ENCODE measurements around the gene AUTS2. TPM values are rescaled to one million over a fixed set of nuclear protein-coding genes. Genes with fewer than 3 reads are reported as not detected.

The AUTS2 gene
- total and polyA plus RNA-seq, 10 donors: 6.1 to 54.8 (median 29.1) TPM

- Histone ChIP-seq H3K27me3 (replicated peaks in 1 of 7) (no peaks in the 10 kb centered on the region), H3K4me1 (no peaks in the 10 kb centered on the region), H3K36me3 (no peaks in the 10 kb centered on the region), H3K9me3 (no peaks in the 10 kb centered on the region), H3K27ac (no peak overlapping the region), H3K4me3 (no peak overlapping the region)
- WGBS, 5 donors: 89 to 96% (median 92%) methylated on average over 12 of the region's 12 CpGs
- DNase-seq: no peak
- intact Hi-C loops (cut with DNase I; ENCODE audit: low total_unique reads): no loop called here
- no peak for TF ChIP-seq CTCF (IDR thresholded peaks at IDR 0.05 in 8 of 11, conservative IDR thresholded peaks at IDR 0.05 in 3 of 11)
- no peak for TF ChIP-seq POLR2AphosphoS5 (IDR thresholded peaks at IDR 0.05)
- TF ChIP-seq POLR2A (IDR thresholded peaks at IDR 0.05): no peak
Measured at GRCh38 chr7:70744492-70744891, 1146.2 kb downstream of the AUTS2 start.

GRCh38 chr7:70749831-70750230, 1151.6 kb downstream of the AUTS2 start:
- Histone ChIP-seq H3K9me3 (no peaks in the 10 kb centered on the region), H3K4me3 (no peak overlapping the region), H3K36me3 (no peaks in the 10 kb centered on the region), H3K27me3 (replicated peaks in 1 of 7) (no peaks in the 10 kb centered on the region), H3K27ac (no peak overlapping the region), H3K4me1 (no peaks in the 10 kb centered on the region)
- intact Hi-C loops (cut with DNase I; ENCODE audit: low total_unique reads): no loop called here
- TF ChIP-seq CTCF (IDR thresholded peaks at IDR 0.05 in 8 of 11, conservative IDR thresholded peaks at IDR 0.05 in 3 of 11) (no peak), POLR2A (IDR thresholded peaks at IDR 0.05) (no peak), POLR2AphosphoS5 (IDR thresholded peaks at IDR 0.05) (no peak)
- no peak for DNase-seq
- 66 to 78% (median 70%) methylated on average over 1 of the region's 1 CpG for WGBS, 5 donors

GRCh38 chr7:70751895-70752294, 1153.6 kb downstream of the AUTS2 start:
- no peak for TF ChIP-seq POLR2AphosphoS5 (IDR thresholded peaks at IDR 0.05)
- no peak for TF ChIP-seq POLR2A (IDR thresholded peaks at IDR 0.05)
- TF ChIP-seq CTCF (IDR thresholded peaks at IDR 0.05 in 8 of 11, conservative IDR thresholded peaks at IDR 0.05 in 3 of 11): no peak
- H3K36me3 ChIP-seq: no peaks in the 10 kb centered on the region
- H3K27me3 ChIP-seq (replicated peaks in 1 of 7): no peaks in the 10 kb centered on the region
- intact Hi-C loops (cut with DNase I; ENCODE audit: low total_unique reads): no loop called here
- H3K4me3 ChIP-seq: no peak overlapping the region
- no peaks in the 10 kb centered on the region for H3K9me3 ChIP-seq
- H3K27ac ChIP-seq: no peak overlapping the region
- DNase-seq: no peak
- no peaks in the 10 kb centered on the region for H3K4me1 ChIP-seq
- WGBS, 5 donors: 69 to 94% (median 77%) methylated on average over 5 of the region's 5 CpGs

GRCh38 chr7:70752794-70753241, 1154.5 kb downstream of the AUTS2 start:
- no peaks in the 10 kb centered on the region for H3K27me3 ChIP-seq (replicated peaks in 1 of 7)
- H3K9me3 ChIP-seq: no peaks in the 10 kb centered on the region
- no peak for TF ChIP-seq POLR2AphosphoS5 (IDR thresholded peaks at IDR 0.05)
- TF ChIP-seq POLR2A (IDR thresholded peaks at IDR 0.05): no peak
- TF ChIP-seq CTCF (IDR thresholded peaks at IDR 0.05 in 8 of 11, conservative IDR thresholded peaks at IDR 0.05 in 3 of 11): no peak
- H3K4me3 ChIP-seq: no peak overlapping the region
- DNase-seq: no peak
- WGBS, 5 donors: 85 to 93% (median 88%) methylated on average over 1 of the region's 1 CpG
- no peak overlapping the region for H3K27ac ChIP-seq
- no peaks in the 10 kb centered on the region for H3K36me3 ChIP-seq
- H3K4me1 ChIP-seq: no peaks in the 10 kb centered on the region
- intact Hi-C loops (cut with DNase I; ENCODE audit: low total_unique reads): no loop called here

All from spleen (tissue), 11 donors.